Renal cortical epithelial cell (primary cell): ENCODE data around the gene RNASE4. TPM values are rescaled to one million over a fixed set of nuclear protein-coding genes. Genes with fewer than 3 reads are reported as not detected.
"Not testable (repeated sequence)": the region's sequence is repeated elsewhere in the genome, so short reads cannot be mapped to it uniquely, and the experiment has no call there.

ENCODE experiments used
- DNase-seq: peaks from one replicate; pipeline ENCODE4 v3.0.0-alpha.2; 2011; ENCODE audit warnings: low read depth
- total RNA-seq: library from RNA; depleted of rRNA; stranded (reverse); fragments of >200 nt; gene quantifications from 2 replicates; pipeline ENCODE4 v1.2.3, GENCODE V29; 2014

Gene RNASE4
- total RNA-seq, 1 donor from 2014 or later, result 15.3 TPM

GRCh38 chr14:20698934-20699333, 14.6 kb downstream of the RNASE4 start:
- DNase-seq, result no peak

- no peak for DNase-seq
Measured at GRCh38 chr14:20699931-20700330, 15.6 kb downstream of the RNASE4 start.

DNA sequence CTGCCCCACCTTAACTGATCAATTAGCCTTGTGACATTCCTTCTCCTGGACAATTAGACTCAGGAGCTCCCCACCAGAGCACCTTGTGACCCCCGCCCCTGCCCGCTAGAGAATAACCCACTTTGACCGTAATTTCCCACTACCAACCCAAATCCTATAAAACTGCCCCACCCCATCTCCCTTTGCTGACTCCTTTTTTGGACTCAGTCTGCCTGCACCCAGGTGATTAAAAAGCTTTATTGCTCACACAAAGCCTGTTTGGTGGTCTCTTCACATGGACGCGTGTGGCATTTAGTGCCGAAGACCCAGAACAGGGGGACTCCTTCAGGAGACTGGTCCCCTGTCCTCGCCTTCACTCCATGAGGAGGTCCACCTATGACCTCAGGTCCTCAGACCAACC, 16.6 kb downstream of the RNASE4 start:
- DNase-seq, result not testable (repeated sequence)

DNA sequence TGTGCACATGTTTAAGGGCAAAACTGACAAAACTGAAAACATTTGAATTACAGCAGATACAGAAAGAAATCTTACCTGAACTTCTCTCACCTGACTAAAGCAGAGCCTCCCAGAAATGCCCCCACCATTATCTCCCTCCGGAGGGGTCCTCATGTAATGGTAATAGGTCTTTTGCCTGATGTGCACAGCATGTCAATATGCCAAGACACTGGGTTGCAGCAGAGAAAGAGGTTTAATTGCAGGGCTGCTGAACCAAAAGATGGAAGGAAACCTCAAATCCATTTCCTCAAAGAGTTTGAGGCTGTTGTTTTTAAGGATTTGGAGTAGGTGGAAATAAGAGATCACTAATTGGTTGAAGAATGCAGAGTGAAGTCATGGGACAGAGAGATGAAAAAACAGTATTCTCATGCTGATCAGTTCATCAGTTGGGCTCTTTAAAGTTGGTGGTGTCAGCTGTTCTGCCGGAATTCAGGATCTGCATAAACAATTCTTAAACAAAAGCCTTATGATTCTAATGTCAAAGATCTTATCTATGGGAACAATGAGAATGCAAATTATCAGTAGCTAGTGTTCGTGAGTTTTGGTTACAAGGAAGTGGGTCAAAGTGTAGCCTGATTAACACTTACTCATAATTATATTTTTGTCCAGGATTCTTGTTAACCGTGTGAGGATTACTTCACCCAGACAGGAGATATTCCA, 22.4 kb downstream of the RNASE4 start:
- no peak for DNase-seq

- peak; percentile 54 for DNase-seq
Measured at GRCh38 chr14:20707622-20708021, 23.3 kb downstream of the RNASE4 start.

- no peak for DNase-seq
Measured at GRCh38 chr14:20711261-20711660, 26.9 kb downstream of the RNASE4 start.

DNA sequence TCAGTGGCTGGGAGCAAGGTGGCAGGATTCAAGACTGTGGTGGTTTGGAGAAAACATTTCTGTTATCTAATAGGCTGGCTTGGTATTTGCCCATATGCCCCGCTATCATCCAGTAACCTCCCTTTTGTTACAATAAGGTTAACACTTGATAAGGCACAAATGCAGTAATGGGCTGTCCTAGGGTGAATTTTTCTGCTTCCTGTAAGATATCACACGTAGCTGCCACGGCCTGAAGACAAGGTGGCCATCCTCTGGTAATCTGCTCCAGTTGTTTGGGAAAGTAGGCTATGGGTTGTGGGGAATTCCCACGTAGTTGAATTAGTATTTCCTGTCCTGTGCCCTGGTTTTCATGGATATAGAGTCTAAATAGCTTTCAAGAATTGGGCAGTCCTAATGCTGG, 27.3 kb downstream of the RNASE4 start:
- no peak for DNase-seq

DNA sequence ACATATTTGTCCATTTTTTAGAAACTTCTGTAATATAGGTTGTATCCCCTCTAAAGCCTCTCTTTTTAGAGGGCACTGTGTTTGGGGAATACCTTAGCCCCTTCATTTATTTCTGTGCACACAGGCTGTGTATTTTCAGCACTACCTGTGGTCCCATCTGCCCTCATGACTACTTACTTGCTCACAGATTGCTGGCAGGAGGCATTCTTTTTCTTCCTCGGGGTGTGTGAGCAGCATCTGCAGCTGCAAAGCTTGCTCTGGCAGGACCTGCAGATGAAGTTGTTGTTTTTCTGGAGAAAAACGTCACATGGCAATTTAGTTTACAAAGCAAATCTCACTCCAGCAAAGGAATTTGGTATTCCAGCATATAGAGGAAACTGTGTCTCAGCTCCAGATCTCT, 28.5 kb downstream of the RNASE4 start:
- no peak for DNase-seq

DNA sequence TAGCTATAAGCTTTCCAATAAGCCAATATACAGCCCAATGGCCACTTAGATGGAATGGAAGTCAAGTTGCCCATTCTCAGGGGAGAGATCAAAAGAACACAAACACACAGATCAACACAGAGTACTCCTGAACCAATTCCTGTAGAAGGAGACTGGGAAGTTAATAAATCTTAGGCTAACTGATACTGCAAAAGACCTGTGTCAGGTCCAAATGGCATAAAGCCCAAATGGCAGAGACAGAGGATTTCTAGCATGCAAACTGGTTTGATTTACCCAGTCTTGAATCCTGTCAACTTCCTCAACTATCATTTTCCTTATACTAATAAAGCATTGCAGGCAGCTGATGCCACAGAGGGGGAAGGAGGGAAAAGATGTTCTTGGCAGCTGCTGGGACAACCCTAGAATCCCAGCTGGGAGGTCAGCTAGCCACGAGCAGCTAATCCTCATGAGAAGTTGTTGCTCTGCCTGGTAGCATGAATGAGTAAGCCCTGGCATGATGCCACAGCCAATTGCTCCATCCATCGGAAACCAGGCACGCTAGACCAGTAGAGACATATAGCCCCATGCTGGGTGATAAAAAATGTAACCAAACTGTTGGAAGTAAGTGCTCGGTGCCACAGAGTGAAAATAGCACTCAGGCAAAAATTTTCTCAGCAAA, 30.4 kb downstream of the RNASE4 start:
- DNase-seq, result peak; percentile 14

DNA sequence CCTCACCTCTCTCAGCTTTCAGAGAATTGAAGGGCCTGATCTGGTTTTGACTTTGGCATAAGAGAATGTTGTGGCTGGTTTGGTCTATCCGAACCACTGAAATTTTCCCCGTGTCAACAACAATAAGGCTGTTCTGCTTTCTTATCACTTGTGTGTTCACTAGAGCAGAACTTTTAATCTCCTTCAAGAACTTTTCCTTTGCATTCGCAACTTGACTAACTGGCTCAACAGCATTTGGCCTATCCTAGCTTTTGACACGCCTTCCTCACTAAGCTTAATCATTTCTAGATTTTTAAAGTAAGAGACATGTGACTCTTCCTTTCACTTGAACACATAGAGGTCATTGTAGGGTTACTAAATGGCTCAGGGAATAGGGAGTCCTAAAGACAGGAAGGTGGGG, 35.4 kb downstream of the RNASE4 start:
- peak; percentile 34 for DNase-seq

GRCh38 chr14:20720741-20721140, 36.4 kb downstream of the RNASE4 start:
- no peak for DNase-seq

- no peak for DNase-seq
Measured at GRCh38 chr14:20722016-20722415, 37.7 kb downstream of the RNASE4 start.

- DNase-seq, result no peak
Measured at GRCh38 chr14:20723488-20723887, 39.1 kb downstream of the RNASE4 start.

DNA sequence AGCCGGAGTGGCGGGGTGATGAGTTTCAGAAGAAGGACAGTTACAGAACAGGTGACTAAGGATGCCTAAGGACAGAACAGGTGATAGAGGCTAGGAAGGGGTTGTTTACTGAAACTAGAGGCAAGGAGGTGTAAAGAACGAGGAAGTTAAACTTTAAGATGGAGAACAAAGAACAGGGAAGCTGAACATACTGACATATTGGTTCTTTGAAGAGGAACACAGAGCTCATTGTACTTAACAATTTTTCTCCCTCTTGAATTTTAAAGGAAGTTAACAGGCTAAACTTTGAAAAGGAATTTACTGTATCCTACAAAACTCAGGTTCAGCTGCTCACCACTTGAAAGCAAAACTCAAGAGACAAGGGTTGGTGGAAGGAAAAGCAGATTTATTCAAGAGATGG, 41.8 kb downstream of the RNASE4 start:
- DNase-seq, result not testable (repeated sequence)

DNA sequence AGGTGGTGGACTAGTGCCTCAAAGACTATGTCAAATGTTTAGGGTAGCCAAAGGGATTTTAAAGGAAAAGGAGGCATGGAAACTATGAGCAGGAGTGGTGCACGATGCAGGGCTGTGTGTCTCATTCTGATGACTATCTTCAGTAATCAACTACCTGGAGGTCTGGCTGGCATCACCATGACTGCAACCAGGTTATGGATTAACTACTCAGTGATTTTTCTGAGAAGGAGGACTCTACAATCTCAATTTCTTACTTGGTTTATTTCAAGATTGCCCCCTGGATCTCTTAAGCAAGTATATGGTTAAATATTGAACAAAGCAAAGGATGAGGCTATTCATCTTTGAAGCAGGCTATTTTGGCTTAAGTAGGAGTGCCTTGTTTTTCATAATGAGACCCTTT, 42.2 kb downstream of the RNASE4 start:
- no peak for DNase-seq

- no peak for DNase-seq
Measured at GRCh38 chr14:20730891-20731290, 46.5 kb downstream of the RNASE4 start.

- DNase-seq, result no peak
Measured at GRCh38 chr14:20732477-20732876, 48.1 kb downstream of the RNASE4 start.

DNA sequence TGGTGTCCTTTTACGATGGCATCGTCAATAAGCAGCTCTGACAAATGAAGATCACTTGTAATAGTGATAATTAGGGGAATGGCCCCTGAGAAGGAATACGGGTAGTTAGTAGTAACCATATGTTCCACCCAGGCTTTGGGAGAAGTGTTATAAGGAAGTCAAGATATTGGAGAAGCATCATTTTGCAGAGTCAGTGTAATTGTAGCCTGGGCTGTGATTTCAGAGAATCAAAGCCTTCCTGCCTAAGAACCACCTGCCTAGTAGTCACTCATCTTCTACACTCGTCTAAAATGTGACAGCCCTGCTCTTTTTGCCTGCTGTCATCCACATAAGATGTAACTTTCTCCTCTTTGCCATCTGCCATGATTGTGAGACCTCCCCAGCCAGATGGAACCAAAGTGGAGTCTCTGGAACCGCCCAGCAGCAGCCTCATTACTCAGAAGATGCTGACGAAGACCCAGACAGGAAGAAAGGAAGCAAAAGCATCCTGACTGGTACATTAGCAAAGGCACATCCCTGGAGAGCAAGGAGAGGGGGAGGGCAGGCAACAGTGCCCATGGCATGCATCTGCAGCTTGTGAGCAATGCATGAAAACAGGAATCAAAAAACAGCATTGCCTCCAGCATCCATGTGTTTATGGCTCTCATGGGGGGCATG, 48.7 kb downstream of the RNASE4 start:
- DNase-seq, result no peak

DNA sequence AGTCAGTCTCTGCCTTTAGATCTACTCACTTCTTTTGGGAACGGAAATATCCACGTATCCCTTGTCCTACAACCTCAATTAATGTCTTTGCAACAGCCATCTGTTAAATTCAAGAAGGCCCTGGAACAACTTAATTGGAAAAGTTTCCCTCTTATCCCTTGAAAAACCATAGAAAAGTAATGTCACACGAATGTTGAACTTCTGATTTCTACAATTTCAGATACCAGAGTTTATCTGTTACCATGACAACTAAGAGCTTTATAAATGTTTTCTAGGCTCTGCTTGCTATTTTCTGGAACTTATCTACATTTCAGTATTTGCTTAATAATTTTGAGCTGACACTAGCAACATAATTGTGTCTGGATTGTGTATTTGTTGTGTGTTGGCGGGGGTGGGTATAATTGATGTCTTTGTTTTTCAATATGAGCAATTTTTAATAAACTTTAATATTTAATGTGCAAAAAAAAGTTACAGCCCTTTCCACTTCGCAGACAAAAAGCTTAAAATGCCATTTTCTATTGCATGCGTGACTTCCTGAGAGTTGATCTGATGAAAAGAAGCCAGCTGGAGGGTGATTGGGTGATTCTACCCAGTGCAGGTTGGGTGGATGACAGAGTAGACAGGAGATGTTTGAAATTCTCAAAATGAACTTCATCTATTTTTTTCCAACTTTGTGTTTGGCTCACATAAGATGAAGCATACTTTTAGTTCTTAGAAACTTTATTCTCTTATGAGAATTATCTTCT, 49.5 kb downstream of the RNASE4 start:
- no peak for DNase-seq

DNA sequence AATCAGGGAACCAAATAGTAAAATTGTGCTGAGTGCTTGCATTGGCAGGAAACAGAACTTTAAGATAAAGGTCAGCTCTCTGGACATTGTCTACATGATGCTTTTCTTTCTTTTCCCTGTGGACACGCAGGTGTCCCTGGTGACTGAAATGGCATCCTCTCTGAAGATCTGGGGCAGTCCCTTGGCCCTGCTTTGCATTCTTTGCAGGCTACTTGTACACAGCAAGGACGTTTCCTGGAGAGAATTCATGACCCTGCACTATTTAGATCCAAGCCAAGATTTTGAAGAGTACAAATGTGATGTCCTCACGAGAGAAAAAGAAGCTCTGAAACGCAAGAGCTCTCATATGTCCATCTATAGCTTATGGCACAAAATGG, 50.1 kb downstream of the RNASE4 start:
- DNase-seq, result no peak

DNA sequence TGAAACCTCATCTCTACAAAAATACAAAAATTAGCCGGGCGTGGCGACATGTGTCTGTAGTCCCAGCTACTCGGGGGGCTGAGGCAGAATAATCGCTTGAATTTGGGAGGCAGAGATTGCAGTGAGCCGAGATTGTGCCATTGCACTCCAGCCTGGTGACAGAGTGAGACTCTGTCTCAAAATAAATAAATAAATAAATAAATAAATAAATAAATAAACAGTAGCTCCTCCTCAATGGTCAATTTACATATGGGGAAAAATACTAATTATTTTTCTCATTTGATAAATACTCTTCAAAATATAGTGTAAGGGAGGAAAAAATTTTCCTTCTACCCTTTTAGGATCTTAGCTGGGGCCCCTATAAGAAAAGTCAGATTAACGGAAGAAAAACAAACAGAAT, 53.9 kb downstream of the RNASE4 start:
- DNase-seq, result not testable (repeated sequence)

- DNase-seq, result peak; percentile 15
Measured at GRCh38 chr14:20742132-20742531, 57.8 kb downstream of the RNASE4 start.
